IPS DF 19.7 (cell line): ENCODE measurements around the gene DZIP1.
A peak's percentile ranks its signal among the peaks of the same experiment; 100 is the strongest.
"Not testable (repeated sequence)": the region's sequence is repeated elsewhere in the genome, so short reads cannot be mapped to it uniquely, and the experiment has no call there.

Source experiments
- DNase-seq: peaks from one replicate; pipeline ENCODE4 v3.0.0-alpha.2; 2013; ENCODE audit warnings: low read depth, low spot score

Gene DZIP1, protein sequence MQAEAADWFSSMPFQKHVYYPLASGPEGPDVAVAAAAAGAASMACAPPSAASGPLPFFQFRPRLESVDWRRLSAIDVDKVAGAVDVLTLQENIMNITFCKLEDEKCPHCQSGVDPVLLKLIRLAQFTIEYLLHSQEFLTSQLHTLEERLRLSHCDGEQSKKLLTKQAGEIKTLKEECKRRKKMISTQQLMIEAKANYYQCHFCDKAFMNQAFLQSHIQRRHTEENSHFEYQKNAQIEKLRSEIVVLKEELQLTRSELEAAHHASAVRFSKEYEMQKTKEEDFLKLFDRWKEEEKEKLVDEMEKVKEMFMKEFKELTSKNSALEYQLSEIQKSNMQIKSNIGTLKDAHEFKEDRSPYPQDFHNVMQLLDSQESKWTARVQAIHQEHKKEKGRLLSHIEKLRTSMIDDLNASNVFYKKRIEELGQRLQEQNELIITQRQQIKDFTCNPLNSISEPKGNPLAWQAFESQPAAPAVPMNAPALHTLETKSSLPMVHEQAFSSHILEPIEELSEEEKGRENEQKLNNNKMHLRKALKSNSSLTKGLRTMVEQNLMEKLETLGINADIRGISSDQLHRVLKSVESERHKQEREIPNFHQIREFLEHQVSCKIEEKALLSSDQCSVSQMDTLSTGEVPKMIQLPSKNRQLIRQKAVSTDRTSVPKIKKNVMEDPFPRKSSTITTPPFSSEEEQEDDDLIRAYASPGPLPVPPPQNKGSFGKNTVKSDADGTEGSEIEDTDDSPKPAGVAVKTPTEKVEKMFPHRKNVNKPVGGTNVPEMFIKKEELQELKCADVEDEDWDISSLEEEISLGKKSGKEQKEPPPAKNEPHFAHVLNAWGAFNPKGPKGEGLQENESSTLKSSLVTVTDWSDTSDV

DNA sequence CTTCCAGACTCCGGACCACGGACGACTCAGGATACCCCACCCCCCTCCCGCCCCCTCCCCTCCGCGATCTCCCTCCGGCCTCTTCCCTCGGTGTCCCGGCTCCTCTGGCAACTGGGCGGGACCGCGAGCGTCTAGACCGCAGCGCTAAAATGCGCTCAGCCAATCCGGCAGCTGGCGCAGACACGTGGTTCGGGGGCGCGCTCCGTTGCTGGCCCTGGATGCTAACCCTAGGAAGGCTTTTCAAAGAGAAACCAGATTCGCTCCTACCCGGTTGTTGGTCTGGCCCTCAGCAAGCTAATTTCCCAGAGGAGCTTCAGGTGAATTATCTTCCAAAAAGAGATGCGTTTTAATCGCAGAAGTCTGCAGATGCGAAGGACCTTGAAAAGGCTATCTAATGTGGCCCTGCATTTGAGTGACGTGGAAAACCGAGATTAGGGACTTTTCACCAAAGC is at the start of gene DZIP1:
Gene DZIP1 (minus strand): TSS at position 106 of the 452 bp plus-strand sequence. CDS start 2,677 bp downstream, outside the sequence.
- peak; percentile 80 for DNase-seq

GRCh38 chr13:95690986-95691385 is 46.5 kb upstream of the DZIP1 start:
- DNase-seq: not testable (repeated sequence)

- DNase-seq: no peak
Observed at GRCh38 chr13:95689582-95689926, 45.0 kb upstream of the DZIP1 start.

- DNase-seq: not testable (repeated sequence)
Observed at GRCh38 chr13:95684960-95685359, 40.5 kb upstream of the DZIP1 start.

- no peak for DNase-seq
Observed at GRCh38 chr13:95684418-95684817, 39.9 kb upstream of the DZIP1 start.

GRCh38 chr13:95679722-95680121 is 35.2 kb upstream of the DZIP1 start:
- no peak for DNase-seq

DNA sequence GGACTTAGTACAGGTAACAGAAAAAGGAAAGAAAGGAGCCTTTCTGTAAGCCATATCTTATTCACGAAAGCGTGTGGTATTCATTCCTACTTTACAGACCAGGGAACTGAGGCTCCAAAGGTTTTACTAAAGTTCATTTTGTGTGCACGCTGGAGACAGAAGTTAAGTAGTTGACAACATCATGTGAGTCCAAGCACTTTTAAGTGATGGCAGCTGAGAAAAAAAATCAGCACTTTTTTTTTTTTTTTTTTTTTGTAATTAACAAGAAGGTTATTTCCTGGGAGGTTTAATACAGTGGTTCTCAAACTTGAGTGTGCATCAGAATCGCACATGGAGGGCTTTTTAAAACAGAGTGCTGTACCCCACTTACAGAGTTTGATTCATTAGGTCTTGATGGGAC is 34.5 kb upstream of the DZIP1 start:
- DNase-seq: no peak

DNA sequence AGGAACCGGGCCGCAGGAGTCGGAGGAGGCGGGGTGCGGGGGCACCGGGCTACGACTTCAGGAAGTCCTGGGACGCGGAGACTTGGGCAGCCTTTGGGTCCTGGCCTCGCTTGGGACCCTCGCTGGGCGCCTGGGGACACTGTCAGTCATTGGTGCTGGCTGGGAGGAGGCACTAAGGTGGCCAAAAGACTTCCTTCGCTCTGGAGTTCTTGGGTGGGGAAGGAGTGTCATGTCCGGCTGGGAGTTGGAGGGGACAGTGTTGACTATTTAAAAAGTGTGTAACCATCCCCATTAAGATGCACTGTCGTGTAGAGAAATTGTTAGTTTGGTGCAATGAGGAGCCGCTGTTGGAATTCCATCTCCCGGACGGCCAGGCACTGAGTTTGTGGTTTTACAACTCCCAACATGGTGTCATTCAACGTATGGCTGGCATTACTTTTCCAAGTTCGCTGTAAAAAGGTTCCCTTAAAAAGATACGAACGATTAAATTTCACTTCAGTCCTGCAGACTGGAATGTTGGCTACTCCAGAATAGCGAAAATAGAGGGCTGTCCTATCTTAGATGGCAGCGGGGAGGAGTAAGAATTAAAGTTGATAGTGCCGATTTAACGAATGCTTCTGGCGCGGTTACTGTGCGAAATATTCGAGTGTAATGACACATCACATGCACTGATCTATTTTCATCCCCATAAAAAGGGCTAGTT is 33.2 kb upstream of the DZIP1 start:
- no peak for DNase-seq

GRCh38 chr13:95676762-95677563 is 32.5 kb upstream of the DZIP1 start, which contains the start of gene DNAJC3:
DNAJC3 (plus strand) TSS chr13:95677139; CDS start chr13:95677256, 117 bp downstream.
- peak; percentile 88 for DNase-seq

DNA sequence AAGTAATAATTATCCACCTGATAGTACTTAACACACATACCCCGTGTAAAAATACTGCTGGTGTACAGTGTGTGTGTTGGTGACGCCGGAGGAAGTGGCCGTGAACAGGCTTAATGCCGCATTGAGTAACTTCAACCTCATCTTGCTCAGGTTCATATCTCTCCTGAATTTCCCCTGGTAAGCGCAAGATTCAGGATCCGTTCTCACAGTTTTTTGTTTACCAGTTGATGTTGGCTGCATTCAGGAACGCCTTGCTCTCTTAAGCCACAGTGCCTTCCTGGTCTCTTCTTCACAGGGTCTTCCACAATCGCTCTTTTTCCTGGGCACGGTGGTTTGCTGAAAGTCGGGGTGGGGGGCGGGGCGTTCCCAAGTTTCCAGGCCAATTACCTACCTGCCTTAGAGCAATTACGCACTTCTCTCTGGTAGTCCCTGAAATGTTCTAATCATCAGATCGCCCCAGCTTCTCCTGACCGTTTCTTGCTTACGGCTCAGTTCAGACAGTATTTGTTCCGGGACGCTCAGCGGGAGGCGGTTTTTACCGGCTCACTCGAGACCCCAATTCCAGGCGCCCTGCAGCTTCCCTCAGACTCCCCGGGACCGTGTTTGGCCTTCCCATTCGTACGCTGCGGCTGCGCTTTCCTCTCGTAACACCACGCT is 31.7 kb upstream of the DZIP1 start:
- no peak for DNase-seq

- DNase-seq: no peak
Observed at GRCh38 chr13:95671597-95671996, 27.1 kb upstream of the DZIP1 start.

DNA sequence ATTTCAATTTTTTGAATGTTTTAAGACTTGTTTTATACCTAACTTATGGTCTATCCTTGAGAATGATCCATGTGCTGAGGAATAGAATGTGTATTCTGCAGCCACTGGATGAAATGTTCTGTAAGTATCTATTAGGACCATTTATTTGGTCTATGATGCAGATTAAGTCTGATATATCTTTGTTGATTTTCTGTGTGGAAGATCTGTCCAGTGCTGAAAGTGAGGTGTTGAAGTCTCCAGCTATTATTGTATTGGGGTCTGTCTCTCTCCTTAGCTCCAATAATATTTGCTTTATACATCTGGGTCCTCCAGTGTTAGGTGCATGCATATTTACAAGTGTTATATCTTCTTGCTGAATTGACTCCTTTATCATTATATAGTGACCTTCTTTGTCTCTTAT is 22.7 kb upstream of the DZIP1 start:
- not testable (repeated sequence) for DNase-seq

DNA sequence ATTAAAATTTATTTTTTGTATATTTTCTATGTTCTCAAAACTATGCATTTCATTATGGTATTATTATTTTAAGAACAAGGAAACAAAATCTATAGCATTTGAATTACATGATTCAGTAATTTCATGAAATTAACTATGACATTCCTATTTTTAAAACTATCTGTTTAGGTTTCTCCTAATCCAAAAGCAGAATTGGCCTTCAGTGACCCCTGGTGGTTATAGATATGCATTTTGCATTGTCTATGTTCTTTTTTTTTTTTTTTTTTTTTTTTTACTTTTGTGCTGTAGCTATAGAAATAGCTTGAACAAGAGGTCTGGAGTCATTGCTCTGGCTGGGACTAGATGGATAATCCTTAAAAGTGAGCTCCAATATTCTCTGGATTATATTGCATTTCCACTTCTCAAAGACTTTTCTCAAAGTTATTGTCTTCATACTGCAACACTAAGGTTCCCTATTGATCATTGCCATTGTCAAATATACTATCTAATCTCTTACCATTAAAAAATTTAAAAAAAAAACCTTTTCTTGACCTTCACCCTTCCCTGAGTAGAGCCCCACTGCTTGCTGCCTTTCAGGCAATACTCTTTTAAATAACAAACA is 16.6 kb upstream of the DZIP1 start:
- no peak for DNase-seq

- no peak for DNase-seq
Observed at GRCh38 chr13:95659500-95659899, 15.0 kb upstream of the DZIP1 start.

GRCh38 chr13:95656386-95657015 is 12.0 kb upstream of the DZIP1 start:
- no peak for DNase-seq

DNA sequence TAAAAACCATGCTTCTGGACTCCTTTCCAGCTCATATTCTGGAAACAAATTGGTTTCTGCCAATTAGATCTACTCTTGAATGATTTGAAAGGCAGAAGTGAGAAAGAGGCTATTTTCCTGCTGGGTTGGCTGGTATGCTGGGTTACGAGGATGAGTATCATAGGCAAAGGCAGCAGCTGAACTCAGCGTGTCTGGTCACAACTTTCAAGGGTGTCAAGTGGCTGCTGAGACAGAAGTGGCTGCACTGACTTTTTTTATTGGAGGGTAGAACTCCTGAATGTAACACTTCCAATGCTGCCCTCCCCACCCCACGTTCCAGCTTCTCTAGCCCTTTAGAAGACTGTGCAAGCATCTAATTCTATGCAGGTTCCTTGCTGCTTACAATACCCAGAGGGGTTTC is 8.3 kb upstream of the DZIP1 start:
- no peak for DNase-seq

GRCh38 chr13:95652244-95652764 is 7.8 kb upstream of the DZIP1 start:
- no peak for DNase-seq

GRCh38 chr13:95650696-95651095 is 6.2 kb upstream of the DZIP1 start:
- DNase-seq: no peak

- no peak for DNase-seq
Observed at GRCh38 chr13:95647321-95647720, 2.8 kb upstream of the DZIP1 start.
